Measurements from ENCODE around the gene SSTR1.

DNA sequence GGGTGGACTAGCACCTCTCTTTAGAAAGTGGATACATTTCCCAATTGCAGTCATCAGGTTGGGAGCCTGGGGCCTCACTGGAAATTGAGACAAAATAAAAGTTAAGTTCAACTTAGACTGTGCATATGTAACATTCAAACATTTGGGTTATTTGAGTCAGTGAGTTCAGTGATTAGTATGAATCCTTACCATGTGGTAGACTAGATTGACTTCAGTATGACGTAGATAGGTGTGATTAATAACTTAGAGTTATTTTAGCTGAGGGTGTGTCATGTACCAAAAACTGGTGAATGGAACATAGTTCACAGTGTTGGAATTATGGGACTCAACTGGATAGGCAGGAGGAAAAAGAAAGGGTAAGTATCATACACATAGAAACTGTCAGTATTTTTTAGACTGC, 8.0 kb upstream of the SSTR1 start:
- no peak for TF ChIP-seq CTCF (IDR thresholded peaks at IDR 0.05 in 2 of 3, conservative IDR thresholded peaks at IDR 0.05 in 1 of 3; ENCODE audit: borderline replicate concordance in 1 of 3, insufficient read depth in 1 of 3, low read depth in 2 of 3, low read length in 2 of 3)
- no peak for TF ChIP-seq SIN3A (IDR thresholded peaks at IDR 0.05; ENCODE audit: low read depth)
- TF ChIP-seq ZBTB33 (IDR thresholded peaks at IDR 0.05; ENCODE audit: extremely low read depth, insufficient replicate concordance, low read length) = no peak
- no peak for TF ChIP-seq TCF7L2 (IDR thresholded peaks at IDR 0.05; ENCODE audit: borderline replicate concordance, extremely low read depth, insufficient read depth, insufficient read length)
- TF ChIP-seq EZH2 (IDR thresholded peaks at IDR 0.05) = no peak
- TF ChIP-seq, protein P1, sequence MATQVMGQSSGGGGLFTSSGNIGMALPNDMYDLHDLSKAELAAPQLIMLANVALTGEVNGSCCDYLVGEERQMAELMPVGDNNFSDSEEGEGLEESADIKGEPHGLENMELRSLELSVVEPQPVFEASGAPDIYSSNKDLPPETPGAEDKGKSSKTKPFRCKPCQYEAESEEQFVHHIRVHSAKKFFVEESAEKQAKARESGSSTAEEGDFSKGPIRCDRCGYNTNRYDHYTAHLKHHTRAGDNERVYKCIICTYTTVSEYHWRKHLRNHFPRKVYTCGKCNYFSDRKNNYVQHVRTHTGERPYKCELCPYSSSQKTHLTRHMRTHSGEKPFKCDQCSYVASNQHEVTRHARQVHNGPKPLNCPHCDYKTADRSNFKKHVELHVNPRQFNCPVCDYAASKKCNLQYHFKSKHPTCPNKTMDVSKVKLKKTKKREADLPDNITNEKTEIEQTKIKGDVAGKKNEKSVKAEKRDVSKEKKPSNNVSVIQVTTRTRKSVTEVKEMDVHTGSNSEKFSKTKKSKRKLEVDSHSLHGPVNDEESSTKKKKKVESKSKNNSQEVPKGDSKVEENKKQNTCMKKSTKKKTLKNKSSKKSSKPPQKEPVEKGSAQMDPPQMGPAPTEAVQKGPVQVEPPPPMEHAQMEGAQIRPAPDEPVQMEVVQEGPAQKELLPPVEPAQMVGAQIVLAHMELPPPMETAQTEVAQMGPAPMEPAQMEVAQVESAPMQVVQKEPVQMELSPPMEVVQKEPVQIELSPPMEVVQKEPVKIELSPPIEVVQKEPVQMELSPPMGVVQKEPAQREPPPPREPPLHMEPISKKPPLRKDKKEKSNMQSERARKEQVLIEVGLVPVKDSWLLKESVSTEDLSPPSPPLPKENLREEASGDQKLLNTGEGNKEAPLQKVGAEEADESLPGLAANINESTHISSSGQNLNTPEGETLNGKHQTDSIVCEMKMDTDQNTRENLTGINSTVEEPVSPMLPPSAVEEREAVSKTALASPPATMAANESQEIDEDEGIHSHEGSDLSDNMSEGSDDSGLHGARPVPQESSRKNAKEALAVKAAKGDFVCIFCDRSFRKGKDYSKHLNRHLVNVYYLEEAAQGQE (IDR thresholded peaks at IDR 0.05; ENCODE audit: low read depth) = no peak
- TF ChIP-seq CEBPB (IDR thresholded peaks at IDR 0.05; ENCODE audit: low read depth) = no peak
- TF ChIP-seq EGR1 (IDR thresholded peaks at IDR 0.05; ENCODE audit: low read depth) = no peak
- TF ChIP-seq, protein P2, sequence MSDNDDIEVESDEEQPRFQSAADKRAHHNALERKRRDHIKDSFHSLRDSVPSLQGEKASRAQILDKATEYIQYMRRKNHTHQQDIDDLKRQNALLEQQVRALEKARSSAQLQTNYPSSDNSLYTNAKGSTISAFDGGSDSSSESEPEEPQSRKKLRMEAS (IDR thresholded peaks at IDR 0.05) = no peak

Data from HCT116 (cell line).